Nephron progenitor cell (in vitro differentiated cells): ENCODE measurements around the gene GFPT2.

Experiments
- DNase-seq: peaks from one replicate; pipeline ENCODE4 v3.0.0; 2021
- H3K27ac Mint-ChIP-seq: 2 replicates; pipeline ENCODE4 v1.8.0; 2021; ENCODE audit warnings: mild to moderate bottlenecking, moderate library complexity, mixed read lengths
- H3K27me3 Mint-ChIP-seq: 2 replicates; pipeline ENCODE4 v1.8.0; 2021; ENCODE audit warnings: mild to moderate bottlenecking, low read depth, mixed read lengths; ENCODE audit not compliant: poor library complexity
- H3K36me3 Mint-ChIP-seq: 2 replicates; pipeline ENCODE4 v1.8.0; 2021; ENCODE audit warnings: low read depth, mixed read lengths
- H3K4me1 Mint-ChIP-seq: 2 replicates; pipeline ENCODE4 v1.8.0; 2021; ENCODE audit warnings: mixed read lengths
- H3K4me3 Mint-ChIP-seq: 2 replicates; pipeline ENCODE4 v1.8.0; 2021; ENCODE audit warnings: mild to moderate bottlenecking, moderate library complexity, mixed read lengths
- H3K9me3 Mint-ChIP-seq: 2 replicates; pipeline ENCODE4 v1.8.0; 2021; ENCODE audit warnings: mild to moderate bottlenecking, moderate library complexity, mixed read lengths
- CTCF ChIP-seq: fragments of 200-600 bp; sonication (generic); IDR thresholded peaks from 2 replicates; pipeline ENCODE4 v1.5.0; 2021; ENCODE audit warnings: antibody characterized with exemption

The GFPT2 gene

GRCh38 chr5:180353048-180353979, at the start of gene GFPT2:
GFPT2 (minus strand) TSS chr5:180353336; CDS start chr5:180353217, 119 bp downstream.
- H3K27me3 Mint-ChIP-seq = peaks cover 38% of the 10 kb centered on the region
- H3K4me3 Mint-ChIP-seq = peak within 1 kb of the TSS; percentile 89
- no peak within 1 kb of the TSS for H3K27ac Mint-ChIP-seq
- DNase-seq = peak; percentile 88
- H3K36me3 Mint-ChIP-seq = no peaks in the 10 kb centered on the region
- peaks cover 38% of the 10 kb centered on the region for H3K4me1 Mint-ChIP-seq
- no peaks in the 10 kb centered on the region for H3K9me3 Mint-ChIP-seq
- TF ChIP-seq CTCF = no peak

- TF ChIP-seq CTCF = no peak
- Mint-ChIP-seq H3K9me3 (peaks cover 24% of the 10 kb centered on the region), H3K27me3 (peaks cover 8% of the 10 kb centered on the region), H3K4me1 (peaks cover 17% of the 10 kb centered on the region), H3K27ac (no peak overlapping the region), H3K36me3 (no peaks in the 10 kb centered on the region), H3K4me3 (no peak overlapping the region)
- DNase-seq = no peak
These were observed 49.6 kb upstream of the GFPT2 start for GRCh38 chr5:180402716-180403115.

GRCh38 chr5:180401229-180401907, 48.2 kb upstream of the GFPT2 start:
- peaks cover 25% of the 10 kb centered on the region for H3K9me3 Mint-ChIP-seq
- peaks cover 8% of the 10 kb centered on the region for H3K27me3 Mint-ChIP-seq
- H3K4me3 Mint-ChIP-seq = no peak overlapping the region
- peaks cover 17% of the 10 kb centered on the region for H3K4me1 Mint-ChIP-seq
- no peak for TF ChIP-seq CTCF
- no peak overlapping the region for H3K27ac Mint-ChIP-seq
- no peaks in the 10 kb centered on the region for H3K36me3 Mint-ChIP-seq
- no peak for DNase-seq

GRCh38 chr5:180400416-180400815, 47.3 kb upstream of the GFPT2 start:
- DNase-seq = no peak
- Mint-ChIP-seq H3K27me3 (peaks cover 7% of the 10 kb centered on the region), H3K4me1 (peaks cover 23% of the 10 kb centered on the region), H3K36me3 (no peaks in the 10 kb centered on the region), H3K9me3 (peaks cover 25% of the 10 kb centered on the region), H3K4me3 (no peak overlapping the region), H3K27ac (no peak overlapping the region)
- TF ChIP-seq CTCF = no peak

GRCh38 chr5:180399401-180400215, 46.5 kb upstream of the GFPT2 start:
- no peaks in the 10 kb centered on the region for H3K36me3 Mint-ChIP-seq
- H3K27ac Mint-ChIP-seq = peak overlapping the region; percentile 87
- peaks cover 3% of the 10 kb centered on the region for H3K27me3 Mint-ChIP-seq
- peaks cover 26% of the 10 kb centered on the region for H3K4me1 Mint-ChIP-seq
- H3K4me3 Mint-ChIP-seq = no peak overlapping the region
- no peak for DNase-seq
- peaks cover 25% of the 10 kb centered on the region for H3K9me3 Mint-ChIP-seq
- TF ChIP-seq CTCF = no peak
